ENCODE measurements around the gene MAF.

Gene MAF

DNA sequence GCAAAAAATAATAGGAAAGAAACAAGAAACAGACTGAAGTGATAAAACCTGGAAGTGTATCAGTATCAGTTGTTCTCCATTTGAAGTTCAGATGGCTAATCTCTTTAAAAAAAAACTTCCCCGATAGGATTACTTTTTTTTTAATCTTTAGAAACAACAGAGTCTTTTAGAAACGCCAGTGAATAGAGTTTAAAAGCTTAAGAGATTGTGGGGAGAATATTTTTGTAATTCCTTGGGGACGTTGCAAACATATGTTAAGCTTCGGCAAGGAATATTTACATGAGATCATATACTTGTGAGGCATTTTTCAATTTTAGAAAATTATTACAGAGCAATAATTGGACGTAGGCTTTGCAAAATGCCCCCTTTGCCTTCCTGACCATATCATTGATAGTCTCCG lies 13.2 kb downstream of the MAF start:
- no peak for DNase-seq

DNA sequence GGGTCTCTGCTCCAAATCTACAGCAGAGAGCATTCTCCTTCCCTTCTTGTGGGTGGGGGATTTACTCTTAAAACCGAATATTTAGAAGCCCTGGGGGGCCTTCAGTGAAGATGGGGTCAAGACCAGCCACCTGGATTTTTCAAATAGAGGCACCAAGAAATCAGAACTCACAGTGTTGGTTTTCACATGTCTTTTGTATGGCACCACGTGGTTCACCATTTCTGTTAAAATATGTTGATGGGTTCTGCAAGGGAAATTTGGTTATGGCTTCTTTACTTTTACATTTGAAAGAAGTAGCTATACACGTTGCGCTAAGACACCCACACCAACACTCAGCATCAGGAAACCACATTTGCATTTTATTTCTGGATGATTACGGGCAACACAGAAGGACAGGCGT lies 17.7 kb downstream of the MAF start:
- DNase-seq, result no peak

DNA sequence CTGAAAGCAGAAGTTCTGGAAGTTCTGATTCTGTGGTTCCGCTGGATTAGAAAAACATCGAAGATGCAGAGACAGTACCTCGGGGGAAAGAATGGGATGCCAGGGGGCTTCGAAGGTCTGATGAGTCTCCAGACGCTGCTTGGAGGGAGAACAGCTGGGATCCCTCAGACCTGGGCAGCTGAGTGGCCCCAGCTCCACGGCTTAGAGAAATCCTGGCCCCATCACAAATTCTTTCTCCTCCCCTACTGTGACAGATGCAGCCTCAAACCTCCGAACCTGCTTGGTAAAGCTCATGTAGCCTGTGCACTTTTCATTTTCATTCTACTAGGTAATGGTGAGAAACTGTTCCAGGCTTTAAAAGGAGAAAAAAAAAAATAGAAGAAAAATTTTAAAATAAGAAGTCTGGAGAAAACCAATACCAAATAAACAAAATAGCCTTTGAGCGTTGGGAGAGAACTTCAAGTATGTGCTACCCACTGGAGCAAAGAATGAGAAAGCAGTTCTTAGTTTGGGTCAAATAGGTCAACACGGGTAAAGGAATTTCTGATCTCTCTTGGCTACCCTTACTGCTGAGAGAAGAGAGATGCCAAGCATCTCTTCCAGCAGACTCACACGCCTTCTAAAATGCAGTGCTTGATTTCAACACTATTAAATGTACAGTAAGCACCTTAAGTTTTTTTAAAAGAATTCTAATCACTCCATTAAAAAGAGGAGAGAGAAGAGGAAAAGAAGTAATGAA lies 19.9 kb downstream of the MAF start:
- no peak for DNase-seq

DNA sequence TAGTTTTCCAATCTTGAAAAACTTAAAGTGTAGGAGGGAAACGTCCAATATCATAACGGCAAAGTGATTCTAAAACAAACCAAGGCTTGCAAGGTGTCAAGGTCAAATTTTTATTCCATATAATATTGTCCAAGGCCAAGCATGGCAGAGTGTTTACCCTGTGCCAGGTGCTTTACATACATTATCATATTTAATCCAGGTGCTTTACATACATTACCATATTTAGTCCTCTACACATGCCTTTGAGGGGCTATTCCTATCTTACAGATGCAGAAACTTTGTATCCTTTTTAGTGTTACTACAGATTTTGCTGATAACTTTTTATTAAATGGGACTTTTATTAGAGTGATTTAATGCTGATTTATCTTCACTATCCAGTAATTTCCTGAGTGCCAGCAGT lies 23.9 kb downstream of the MAF start:
- no peak for DNase-seq

DNA sequence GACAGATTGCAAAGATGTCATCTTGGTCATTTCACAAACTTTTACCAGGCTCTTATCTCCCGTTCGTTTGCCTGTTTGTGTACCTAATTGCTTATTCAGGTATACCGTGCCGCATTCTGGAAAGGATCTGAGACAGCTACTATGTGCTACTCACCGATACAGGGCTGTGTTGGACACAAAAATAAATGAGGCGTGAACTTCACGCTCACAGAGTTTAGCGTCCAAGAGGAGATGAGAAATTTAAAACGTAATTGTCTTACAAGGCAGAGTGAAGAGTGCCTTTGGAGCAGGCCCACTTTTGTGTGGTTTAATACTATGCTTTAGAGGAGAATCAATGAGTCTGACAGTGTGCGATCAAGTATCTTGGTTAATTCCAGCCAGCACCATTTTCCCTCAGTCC lies 26.7 kb downstream of the MAF start:
- no peak for DNase-seq

DNA sequence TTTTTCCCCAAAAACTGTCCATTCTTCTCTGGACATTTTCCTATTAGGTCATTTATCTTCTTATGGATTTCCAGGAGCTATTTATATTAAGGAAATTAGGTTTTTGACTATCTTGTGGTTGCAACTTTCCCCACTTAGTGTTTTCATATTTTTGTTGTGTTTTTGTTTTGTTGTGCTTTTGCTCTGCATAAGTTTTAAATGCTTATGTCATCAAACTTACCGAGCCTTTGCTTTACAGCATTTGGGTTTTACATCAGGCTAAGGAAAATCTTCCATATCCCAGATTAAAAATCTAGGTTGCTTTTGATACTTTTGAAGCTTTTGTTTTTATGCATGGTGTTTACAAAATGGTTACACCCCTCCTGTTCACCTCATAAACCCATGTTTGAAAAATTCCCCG lies 27.5 kb downstream of the MAF start:
- DNase-seq, result no peak

DNA sequence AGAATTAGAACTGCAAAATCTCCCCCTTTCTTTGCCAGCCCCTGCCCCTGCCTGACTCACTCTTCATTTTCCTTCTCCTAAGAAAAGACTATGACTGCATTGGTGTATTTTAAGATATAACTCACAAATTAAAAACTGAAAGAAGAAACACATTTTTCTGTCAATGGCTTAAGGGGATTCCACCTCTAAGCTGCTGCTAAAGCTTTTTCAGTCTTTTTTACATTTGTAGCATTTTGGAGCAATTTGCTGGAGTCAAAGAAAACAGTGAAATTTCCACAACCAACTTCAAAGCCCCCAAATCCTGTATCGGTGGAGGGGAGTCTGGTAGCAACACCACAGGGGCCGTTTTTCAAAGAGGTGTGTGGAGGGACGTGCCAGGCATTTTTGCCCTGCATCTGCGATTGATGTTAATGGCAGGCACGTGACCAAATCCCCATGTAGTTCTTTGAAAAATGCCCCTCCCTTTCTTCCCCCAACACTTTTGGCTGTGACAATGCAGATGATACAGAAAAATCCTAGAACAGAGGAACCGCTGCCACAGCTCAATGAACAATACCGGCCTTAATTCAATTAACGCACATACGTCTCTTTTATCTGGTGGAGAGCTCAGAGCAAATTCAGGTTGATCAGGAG lies 28.5 kb downstream of the MAF start:
- DNase-seq, result no peak

DNA sequence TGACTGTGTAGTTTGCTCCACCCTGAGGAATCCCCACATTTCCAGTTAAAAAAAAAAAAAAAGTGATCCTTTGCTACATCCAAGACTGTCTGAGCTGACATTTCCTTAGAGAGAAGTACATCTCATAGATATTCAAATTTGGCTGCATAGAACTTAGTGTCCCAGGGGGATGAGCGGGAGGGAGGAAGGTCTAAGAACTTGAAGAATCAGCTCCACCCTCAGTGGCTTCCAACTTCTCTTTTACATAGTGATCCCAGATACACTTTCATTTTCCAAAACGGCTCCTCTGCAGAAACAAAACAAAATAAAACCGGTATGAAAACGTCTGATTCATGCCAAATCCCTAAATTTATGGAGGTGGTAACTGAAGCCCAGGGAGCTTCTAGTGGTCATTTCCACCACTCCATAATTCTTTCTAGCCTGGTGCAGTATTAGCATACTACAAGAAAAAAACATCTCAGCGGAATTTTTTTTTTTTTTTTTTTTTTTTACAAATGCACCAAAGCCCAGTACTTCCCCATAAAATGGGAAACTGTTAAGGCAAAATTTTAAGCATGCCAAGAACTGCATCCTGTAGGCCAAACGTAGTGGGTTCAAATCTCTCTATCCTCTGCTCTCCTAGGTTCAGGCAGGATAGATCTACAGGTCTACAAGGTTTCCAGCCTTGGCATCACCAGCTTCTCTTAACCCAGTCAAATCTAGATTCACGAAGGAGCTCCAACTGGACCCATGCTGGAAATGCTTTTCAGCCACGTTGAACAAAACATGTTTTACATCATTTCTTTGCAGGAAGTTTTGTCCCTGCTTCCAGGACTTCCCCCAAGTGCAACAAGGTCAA lies 29.3 kb downstream of the MAF start:
- DNase-seq, result no peak

DNA sequence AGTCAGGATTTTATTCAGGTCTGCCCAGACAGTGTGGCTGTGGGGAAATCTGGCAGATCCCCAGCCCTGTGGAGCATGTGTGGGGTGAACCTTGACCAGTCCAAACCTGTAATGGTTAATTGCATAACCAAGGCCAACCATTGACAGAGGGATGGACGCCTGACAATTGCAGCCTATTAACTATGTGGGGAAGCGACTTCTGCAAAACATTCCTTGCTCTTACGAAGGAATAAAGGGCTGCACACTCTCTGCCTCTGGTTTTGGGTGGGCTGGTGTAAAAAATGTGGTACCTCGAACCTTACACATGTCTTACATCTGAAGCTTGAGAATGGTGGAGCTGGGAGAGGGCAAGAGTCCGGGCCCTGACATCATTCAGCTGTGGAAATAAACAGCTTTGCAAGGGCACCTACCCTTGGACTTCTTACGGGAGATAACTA lies 35.8 kb downstream of the MAF start:
- DNase-seq, result no peak

DNA sequence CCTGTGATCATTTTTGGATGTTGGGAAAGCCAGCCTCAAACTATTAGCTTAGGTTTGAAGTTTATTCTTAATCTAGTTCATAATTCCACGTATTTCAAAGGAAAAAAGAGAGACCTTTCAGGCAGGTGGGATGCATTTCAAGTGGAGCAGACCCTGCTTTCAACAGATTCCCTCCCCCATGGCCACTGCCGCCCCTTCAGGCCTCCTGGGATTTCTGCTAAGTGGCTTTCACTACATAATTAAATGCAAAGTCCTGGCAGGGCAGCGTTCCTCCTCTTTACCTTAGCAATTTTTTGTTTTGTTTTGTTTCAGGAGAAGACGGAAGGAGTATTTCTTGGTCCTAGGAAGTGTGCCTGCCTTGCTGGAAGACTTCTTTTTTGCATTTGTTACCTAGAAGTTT lies 36.6 kb downstream of the MAF start:
- DNase-seq, result no peak

DNA sequence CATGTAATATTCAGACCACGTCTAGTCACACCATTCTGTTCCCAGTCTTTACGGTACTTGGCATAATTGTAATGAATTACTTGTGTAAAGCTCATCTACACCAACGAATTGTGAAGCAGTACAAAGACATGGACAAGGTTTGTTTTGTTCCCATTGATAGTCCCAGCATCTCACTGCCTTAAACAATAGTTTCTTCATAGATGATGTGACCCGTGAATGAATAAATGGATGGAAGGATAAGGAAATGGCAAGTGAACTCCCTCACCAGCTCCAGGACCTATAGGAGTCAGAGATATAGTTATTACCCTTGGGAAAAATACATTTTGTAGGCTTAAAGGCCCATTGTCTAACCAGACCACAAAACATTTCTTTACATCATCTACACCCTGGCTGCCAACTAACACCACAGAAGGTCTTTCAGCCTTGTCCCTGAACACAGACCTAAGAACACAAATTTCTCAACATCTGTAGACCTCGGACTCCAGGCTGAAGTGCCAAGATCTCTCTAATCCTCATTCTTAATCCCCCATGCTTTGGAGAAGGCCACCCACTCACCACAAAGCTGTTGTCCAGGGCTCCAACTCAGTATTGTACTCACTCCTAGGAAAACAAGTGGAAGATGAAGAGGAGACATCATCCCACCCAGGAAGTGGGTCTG lies 38.2 kb downstream of the MAF start:
- no peak for DNase-seq

DNA sequence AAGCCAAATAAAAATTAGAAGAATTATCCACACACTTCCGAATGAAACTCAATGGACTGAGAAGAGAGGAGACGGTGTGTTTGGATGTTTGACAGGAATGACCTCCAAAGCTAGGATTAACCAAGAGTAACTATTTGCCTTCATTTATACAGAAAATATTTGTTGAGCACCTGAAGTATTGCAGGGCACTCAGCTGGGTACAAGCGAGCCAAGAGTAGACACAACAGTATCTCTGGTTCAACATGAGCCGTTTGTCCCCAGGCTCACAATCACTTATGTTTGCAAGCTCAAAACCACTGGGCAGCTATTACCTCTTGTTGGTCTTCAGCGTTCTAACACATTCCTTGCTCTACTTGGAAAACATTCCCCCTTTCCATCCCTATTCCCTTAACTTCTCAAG lies 38.8 kb downstream of the MAF start:
- DNase-seq, result no peak

DNA sequence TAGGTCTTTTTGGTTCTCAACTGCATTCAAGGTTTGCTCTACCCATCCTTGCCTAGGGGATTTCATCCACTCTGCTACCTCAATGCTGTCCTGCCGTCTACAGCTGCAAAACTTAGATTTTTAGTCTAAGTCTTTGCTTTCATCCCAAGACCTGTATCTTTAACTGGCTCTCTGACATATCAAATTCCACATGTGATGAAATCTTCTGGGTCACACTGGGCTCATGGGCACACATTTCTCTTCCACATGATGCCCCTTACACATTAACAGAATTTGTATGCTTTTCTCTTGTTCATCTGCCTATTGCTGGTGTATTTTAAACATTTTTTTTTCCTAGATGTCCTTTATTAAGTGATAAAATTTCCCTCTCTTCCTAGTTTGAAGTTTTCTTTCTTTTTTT lies 39.6 kb downstream of the MAF start:
- DNase-seq, result no peak

DNA sequence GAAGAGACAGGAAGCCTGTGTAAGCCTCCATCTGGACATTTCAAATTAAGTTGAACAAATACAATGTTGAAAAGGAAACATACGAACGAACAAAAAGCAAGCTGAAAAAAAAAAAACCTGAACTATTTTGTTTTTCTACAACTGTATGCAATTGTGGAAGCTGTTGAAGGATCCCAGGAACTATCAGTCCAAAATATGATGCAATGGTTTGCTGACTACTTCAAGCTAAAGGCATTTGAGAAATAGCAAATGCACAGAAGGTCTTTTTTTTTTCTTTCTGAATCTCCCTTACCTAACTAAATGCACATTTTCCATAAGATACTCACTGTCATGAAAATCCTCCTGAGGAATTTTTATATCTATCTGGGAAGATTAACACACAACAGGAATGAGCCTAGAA lies 40.2 kb downstream of the MAF start:
- no peak for DNase-seq

DNA sequence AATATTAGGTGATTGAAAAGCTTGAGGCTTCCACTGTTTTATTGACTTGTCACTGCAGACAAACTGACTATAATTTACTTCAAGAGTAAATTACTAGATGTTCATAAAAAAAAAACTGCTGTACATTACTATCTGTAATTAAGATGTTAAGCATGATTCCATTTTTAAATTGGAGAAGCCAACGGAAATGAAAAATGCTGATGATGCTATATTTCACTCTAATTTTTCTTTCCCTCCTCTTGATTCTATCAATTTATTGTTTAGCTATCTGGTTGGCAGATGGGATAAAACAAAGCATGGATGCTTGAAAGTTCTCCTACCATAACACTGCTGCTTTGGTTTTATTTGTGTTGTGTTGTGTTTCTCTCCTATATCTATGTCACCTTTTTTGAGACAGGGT lies 41.0 kb downstream of the MAF start:
- no peak for DNase-seq

DNA sequence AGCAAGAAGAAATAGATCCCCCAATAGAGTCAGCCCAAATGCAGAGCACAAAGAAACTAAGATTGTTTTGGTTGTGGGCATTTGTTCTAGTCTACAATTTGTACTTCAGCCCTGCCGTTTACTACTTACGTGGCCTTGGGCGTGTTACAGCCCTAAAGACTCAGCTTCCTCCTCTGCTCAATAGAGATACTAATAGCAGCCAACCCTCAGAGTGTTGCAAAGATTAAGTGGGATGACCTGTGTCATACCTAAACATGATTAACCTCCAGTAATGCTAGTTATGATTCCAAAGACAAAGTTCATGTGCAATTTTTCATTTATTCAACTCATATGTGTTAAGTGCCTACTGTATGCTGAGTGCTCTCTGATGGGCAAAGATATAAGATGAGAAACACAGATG lies 43.1 kb downstream of the MAF start:
- DNase-seq, result no peak

DNA sequence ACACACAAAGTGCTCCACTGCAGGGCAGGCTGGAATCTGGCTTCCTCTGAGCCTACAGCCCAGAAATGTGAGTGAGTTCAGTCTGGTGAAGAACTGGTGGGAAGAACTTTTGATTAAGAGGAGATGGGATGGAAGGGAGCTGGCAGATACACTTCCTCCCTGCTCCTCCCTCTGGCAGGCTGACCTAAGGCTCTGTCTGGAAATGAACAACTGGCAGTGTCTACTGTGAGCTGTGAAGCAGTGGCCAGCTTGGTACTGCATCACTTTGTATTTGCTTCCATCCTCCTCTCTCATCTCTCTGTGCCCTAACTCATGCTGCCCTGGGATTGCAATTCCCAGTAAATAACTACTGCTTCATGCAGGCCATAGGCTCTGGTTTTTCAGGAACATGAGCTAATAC lies 45.6 kb downstream of the MAF start:
- no peak for DNase-seq

DNA sequence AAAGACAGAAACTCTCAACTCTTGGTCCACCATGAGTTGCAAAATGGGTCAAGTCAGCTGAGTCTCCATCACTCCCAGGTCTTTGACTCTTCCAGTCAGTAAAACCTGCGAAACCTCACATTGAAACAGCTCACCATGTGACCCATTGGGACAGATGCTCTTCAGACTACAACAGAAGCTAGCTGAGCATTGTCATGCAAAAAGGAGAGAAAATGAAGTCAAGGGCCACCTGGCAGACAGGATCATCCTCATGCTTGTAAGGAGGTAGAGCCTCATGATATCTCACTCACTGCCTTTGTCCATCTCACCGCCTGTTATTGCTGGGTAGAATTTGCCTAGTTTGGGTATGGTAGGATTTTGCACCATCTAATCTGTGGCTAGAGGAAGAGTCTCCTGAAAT lies 50.2 kb downstream of the MAF start:
- no peak for DNase-seq

DNA sequence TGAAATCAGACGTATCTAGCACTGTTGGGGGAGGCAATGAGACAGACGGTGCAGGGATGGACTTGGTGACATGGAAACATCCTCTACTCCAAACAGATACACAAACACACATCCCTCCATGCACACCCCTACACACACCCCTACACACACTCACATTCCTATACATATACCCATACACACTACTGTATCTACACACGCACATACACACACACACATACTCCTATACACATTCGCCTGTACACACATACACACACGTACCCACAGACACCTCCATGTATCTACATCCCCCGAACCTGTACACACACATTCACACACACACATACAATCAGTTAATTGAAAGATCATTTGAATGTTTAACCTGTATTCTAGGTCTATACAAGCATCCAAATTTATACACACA lies 53.5 kb downstream of the MAF start:
- DNase-seq, result no peak
